Endothelial cell (in vitro differentiated cells): ENCODE data around the gene COMMD8. TPM values are rescaled to one million over a fixed set of nuclear protein-coding genes. Genes with fewer than 3 reads are reported as not detected.
A peak's percentile ranks its signal among the peaks of the same experiment; 100 is the strongest.

Source experiments
- DNase-seq: peaks from one replicate; pipeline ENCODE4 v3.0.0; 2021; ENCODE audit warnings: low spot score
- H3K27ac Mint-ChIP-seq: one replicate; pipeline ENCODE4 v1.8.0; 2021; ENCODE audit warnings: mixed read lengths, inconsistent platforms; ENCODE audit not compliant: unreplicated experiment
- H3K27me3 Mint-ChIP-seq: one replicate; pipeline ENCODE4 v1.8.0; 2021; ENCODE audit warnings: mild to moderate bottlenecking, moderate library complexity, mixed read lengths, inconsistent platforms; ENCODE audit not compliant: unreplicated experiment
- H3K36me3 Mint-ChIP-seq: one replicate; pipeline ENCODE4 v1.8.0; 2021; ENCODE audit warnings: mild to moderate bottlenecking, low read depth, mixed read lengths, inconsistent platforms; ENCODE audit not compliant: unreplicated experiment
- H3K4me1 Mint-ChIP-seq: one replicate; pipeline ENCODE4 v1.8.0; 2021; ENCODE audit warnings: mild to moderate bottlenecking, mixed read lengths, inconsistent platforms; ENCODE audit not compliant: unreplicated experiment
- H3K4me3 Mint-ChIP-seq: one replicate; pipeline ENCODE4 v1.8.0; 2021; ENCODE audit warnings: mild to moderate bottlenecking, mixed read lengths, inconsistent platforms; ENCODE audit not compliant: unreplicated experiment
- H3K9me3 Mint-ChIP-seq: one replicate; pipeline ENCODE4 v1.8.0; 2021; ENCODE audit warnings: mixed read lengths, inconsistent platforms; ENCODE audit not compliant: unreplicated experiment
- total RNA-seq: library from RNA; stranded (reverse); fragmentation: NEBNext Ultra II Directional; extraction: Animal tissue kit (Norgen Biotek cat#: 25700); gene quantifications from one replicate; pipeline ENCODE4 v1.2.1, GENCODE V29; 2021; ENCODE audit not compliant: unreplicated experiment
- TF ChIP-seq, protein P1 (sequence below): fragments of 200-600 bp; sonication (generic); IDR thresholded peaks from one replicate; pipeline ENCODE4 v1.5.0; 2021; ENCODE audit warnings: antibody characterized with exemption; ENCODE audit not compliant: unreplicated experiment

COMMD8 gene
- total RNA-seq, 1 donor from 2014 or later, result 8.5 TPM

DNA sequence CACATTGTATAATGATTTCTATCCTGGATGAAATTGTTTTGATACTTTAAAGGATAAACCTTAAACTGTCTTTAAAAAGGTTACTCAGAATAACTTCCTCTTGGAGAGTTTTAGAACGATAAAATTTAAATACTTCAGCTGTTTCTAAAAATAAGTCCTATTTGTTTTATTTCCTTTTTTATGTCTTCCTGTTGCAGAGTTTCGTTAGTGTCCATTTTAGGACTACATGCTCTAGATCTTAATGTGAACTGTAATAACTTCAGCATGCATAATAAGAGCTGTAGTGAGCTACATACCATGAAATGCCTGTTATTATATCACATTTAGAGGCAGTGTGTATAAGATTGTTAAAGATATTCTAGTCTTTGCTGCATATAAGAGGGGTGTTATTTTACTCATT, 36.2 kb upstream of the COMMD8 start:
- TF ChIP-seq, protein P1, sequence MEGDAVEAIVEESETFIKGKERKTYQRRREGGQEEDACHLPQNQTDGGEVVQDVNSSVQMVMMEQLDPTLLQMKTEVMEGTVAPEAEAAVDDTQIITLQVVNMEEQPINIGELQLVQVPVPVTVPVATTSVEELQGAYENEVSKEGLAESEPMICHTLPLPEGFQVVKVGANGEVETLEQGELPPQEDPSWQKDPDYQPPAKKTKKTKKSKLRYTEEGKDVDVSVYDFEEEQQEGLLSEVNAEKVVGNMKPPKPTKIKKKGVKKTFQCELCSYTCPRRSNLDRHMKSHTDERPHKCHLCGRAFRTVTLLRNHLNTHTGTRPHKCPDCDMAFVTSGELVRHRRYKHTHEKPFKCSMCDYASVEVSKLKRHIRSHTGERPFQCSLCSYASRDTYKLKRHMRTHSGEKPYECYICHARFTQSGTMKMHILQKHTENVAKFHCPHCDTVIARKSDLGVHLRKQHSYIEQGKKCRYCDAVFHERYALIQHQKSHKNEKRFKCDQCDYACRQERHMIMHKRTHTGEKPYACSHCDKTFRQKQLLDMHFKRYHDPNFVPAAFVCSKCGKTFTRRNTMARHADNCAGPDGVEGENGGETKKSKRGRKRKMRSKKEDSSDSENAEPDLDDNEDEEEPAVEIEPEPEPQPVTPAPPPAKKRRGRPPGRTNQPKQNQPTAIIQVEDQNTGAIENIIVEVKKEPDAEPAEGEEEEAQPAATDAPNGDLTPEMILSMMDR, result no peak
- no peaks in the 10 kb centered on the region for H3K36me3 Mint-ChIP-seq

DNA sequence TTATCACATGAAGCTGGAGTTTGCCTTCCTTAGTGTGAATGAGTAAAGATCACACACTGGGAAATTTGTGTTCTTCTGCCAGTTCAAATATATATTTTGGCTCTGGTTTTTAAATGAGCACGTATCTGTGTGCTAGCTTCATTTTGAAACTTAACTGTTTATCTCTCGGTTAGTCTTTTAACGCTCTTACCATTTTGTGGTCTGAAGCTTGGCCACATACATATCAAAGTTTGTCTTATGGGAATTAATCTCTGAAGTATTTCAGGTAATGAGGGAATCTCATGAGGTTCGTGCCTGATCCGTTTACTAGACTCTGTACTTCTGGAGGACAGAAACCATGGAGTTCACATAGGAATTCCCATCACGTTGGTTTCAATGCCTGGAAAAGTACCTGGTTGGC, 35.4 kb upstream of the COMMD8 start:
- no peak overlapping the region for H3K27ac Mint-ChIP-seq
- DNase-seq, result no peak
- H3K4me1 Mint-ChIP-seq, result no peaks in the 10 kb centered on the region
- TF ChIP-seq, protein P1, result no peak
- H3K4me3 Mint-ChIP-seq, result no peak overlapping the region
- no peaks in the 10 kb centered on the region for H3K9me3 Mint-ChIP-seq
- no peaks in the 10 kb centered on the region for H3K27me3 Mint-ChIP-seq
- H3K36me3 Mint-ChIP-seq, result no peaks in the 10 kb centered on the region

More for the DNA sequence above, 36.2 kb upstream of the COMMD8 start:
- no peak for DNase-seq
- H3K4me3 Mint-ChIP-seq, result no peak overlapping the region
- H3K9me3 Mint-ChIP-seq, result no peaks in the 10 kb centered on the region
- H3K4me1 Mint-ChIP-seq, result no peaks in the 10 kb centered on the region
- no peak overlapping the region for H3K27ac Mint-ChIP-seq
- no peaks in the 10 kb centered on the region for H3K27me3 Mint-ChIP-seq

DNA sequence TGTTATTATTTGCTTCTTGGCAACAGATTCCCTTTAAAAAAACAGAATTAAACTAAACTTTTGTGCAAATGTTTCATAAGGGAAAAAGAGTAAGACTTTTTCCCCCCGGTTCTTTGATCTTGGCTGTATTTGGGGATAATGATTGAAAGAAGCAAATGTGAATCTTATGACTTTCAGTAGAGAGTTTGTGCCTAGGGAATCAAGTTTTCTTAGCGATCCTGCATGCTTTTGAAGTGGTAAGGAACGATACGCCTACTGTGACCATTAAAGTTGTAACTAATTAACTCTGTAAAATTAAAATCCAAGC, 30.6 kb upstream of the COMMD8 start:
- Mint-ChIP-seq H3K4me1 (no peaks in the 10 kb centered on the region), H3K27me3 (peaks cover 2% of the 10 kb centered on the region), H3K27ac (no peak overlapping the region)

DNA sequence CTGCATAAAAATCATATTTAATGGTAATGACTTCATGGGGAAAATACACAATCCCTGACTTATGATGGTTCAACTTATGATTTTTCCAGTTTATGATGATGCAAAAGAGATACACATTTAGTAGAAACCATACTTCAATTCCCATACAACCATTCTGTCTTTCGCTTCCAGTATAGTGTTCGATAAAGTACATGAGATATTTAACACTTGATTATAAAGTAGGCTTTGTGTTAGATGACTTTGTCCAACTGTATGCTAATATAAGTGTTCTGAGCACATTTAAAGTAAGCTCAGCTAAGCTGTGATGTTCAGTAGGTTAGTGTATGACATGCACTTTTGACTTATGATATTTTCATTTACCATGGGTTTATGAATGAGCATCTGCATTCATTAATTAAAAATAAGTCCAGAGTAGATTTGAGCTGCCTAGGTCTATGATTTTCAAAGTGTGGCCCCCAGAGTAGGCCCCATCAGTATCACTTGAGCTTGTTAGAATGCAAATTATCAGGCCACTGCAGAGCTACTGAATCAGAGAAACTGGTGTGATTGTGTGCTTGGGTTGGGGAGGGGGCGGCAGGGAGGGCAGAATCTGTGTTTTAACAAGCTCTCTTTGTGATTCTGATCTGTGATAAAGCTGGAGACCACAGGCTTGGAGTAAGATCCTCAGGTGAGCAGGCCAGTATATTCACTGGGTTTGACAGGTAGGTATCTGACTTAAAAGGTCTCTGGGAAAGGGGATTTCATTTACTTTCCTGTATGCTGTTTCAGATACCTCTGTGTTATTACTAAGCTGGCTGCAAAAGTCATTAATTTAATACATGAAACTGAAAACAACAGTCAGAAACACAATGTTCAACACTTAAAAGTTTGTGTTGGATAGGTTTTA, 30.0 kb upstream of the COMMD8 start:
- H3K27me3 Mint-ChIP-seq, result peaks cover 2% of the 10 kb centered on the region
- no peaks in the 10 kb centered on the region for H3K9me3 Mint-ChIP-seq
- no peak overlapping the region for H3K27ac Mint-ChIP-seq
- DNase-seq, result no peak
- TF ChIP-seq, protein P1, result no peak
- H3K4me1 Mint-ChIP-seq, result no peaks in the 10 kb centered on the region
- H3K4me3 Mint-ChIP-seq, result no peak overlapping the region
- no peaks in the 10 kb centered on the region for H3K36me3 Mint-ChIP-seq

More for the DNA sequence above, 30.6 kb upstream of the COMMD8 start:
- TF ChIP-seq, protein P1, result no peak
- H3K36me3 Mint-ChIP-seq, result no peaks in the 10 kb centered on the region
- no peak overlapping the region for H3K4me3 Mint-ChIP-seq
- DNase-seq, result no peak
- H3K9me3 Mint-ChIP-seq, result no peaks in the 10 kb centered on the region

DNA sequence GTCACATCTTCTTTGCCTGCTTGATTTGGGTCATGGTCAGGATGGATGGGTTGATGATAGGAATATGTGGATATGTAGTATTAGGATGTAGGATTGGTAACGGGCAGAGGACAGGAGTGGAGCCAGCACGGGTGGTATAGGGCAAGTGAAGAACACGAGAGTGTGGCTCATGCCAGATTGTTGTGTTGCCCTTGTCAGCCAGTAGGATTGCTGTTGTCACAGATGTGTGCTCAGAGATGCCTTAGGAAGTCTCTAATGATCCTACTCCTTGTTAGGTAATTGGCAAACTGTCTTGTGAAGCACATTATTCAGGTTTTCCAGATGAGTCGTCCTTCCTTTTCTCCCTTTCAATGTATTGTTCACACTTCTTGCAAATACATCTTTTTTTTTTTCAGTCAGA, 27.0 kb upstream of the COMMD8 start:
- Mint-ChIP-seq H3K9me3 (no peaks in the 10 kb centered on the region), H3K36me3 (no peaks in the 10 kb centered on the region), H3K4me1 (peaks cover 2% of the 10 kb centered on the region), H3K27me3 (peaks cover 2% of the 10 kb centered on the region), H3K4me3 (no peak overlapping the region), H3K27ac (no peak overlapping the region)
- peak; percentile 8 for DNase-seq
- TF ChIP-seq, protein P1, result peak; percentile 56
